Left ventricle myocardium inferior (tissue), 1 donor: ENCODE results near the gene COQ8A. TPM values are rescaled to one million over a fixed set of nuclear protein-coding genes. Genes with fewer than 3 reads are reported as not detected.

Source experiments
- DNase-seq: peaks from one replicate; pipeline ENCODE4 v3.0.0-alpha.2; 2020
- H3K27ac ChIP-seq: fragments of 200-600 bp; replicated peaks from 2 replicates; pipeline ENCODE4 v1.8.0; 2021
- H3K27me3 ChIP-seq: fragments of 200-600 bp; 2 replicates; pipeline ENCODE4 v1.8.0; 2021; ENCODE audit warnings: low read depth
- H3K36me3 ChIP-seq: fragments of 200-600 bp; 2 replicates; pipeline ENCODE4 v1.8.0; 2021
- H3K4me1 ChIP-seq: fragments of 200-600 bp; 2 replicates; pipeline ENCODE4 v1.8.0; 2021
- H3K4me3 ChIP-seq: fragments of 200-600 bp; 2 replicates; pipeline ENCODE4 v1.8.0; 2021; ENCODE audit warnings: mild to moderate bottlenecking, moderate library complexity
- H3K9me3 ChIP-seq: fragments of 200-600 bp; replicated peaks from 2 replicates; pipeline ENCODE4 v1.8.0; 2021
- CTCF ChIP-seq: fragments of 200-600 bp; IDR thresholded peaks from 2 replicates; pipeline ENCODE4 v1.8.0; 2021; ENCODE audit warnings: antibody characterized with exemption, mild to moderate bottlenecking, borderline replicate concordance
- intact Hi-C: fragments of 100-400 bp; cut with micrococcal nuclease; formaldehyde crosslinking; loops from one replicate; pipeline ENCODE4 v1.11.0; 2022
- total RNA-seq: library from RNA; stranded (reverse); fragmentation: NEBNext Ultra II Directional; extraction: Animal tissue kit (Norgen Biotek cat#: 25700); gene quantifications from one replicate; pipeline ENCODE4 v1.2.1, GENCODE V29; 2021
- donor health status: DM: no; HTN: yes; CAD: no; lungs with severe emphysema.

The COQ8A gene
- total RNA-seq, 1 donor from 2014 or later = 357 TPM

- no peak for DNase-seq
- intact Hi-C loops = no loop called here
- no peak for TF ChIP-seq CTCF
- Histone ChIP-seq H3K36me3 (peaks cover 21% of the 10 kb centered on the region), H3K27ac (peak overlapping the region; percentile 23), H3K9me3 (no peaks in the 10 kb centered on the region), H3K27me3 (no peaks in the 10 kb centered on the region), H3K4me1 (peaks cover 13% of the 10 kb centered on the region), H3K4me3 (no peak overlapping the region)
These were observed 36.0 kb upstream of the COQ8A start for GRCh38 chr1:226903819-226904716.

GRCh38 chr1:226904772-226905171 lies 35.3 kb upstream of the COQ8A start:
- H3K4me1 ChIP-seq = peaks cover 13% of the 10 kb centered on the region
- H3K4me3 ChIP-seq = no peak overlapping the region
- peak overlapping the region; percentile 23 for H3K27ac ChIP-seq
- H3K9me3 ChIP-seq = no peaks in the 10 kb centered on the region
- H3K27me3 ChIP-seq = no peaks in the 10 kb centered on the region
- TF ChIP-seq CTCF = no peak
- H3K36me3 ChIP-seq = peaks cover 14% of the 10 kb centered on the region
- no peak for DNase-seq
- intact Hi-C loops = no loop called here

- H3K27ac ChIP-seq = no peak overlapping the region
- no peaks in the 10 kb centered on the region for H3K9me3 ChIP-seq
- H3K27me3 ChIP-seq = no peaks in the 10 kb centered on the region
- H3K36me3 ChIP-seq = peaks cover 5% of the 10 kb centered on the region
- DNase-seq = no peak
- no peak overlapping the region for H3K4me3 ChIP-seq
- H3K4me1 ChIP-seq = peaks cover 13% of the 10 kb centered on the region
- intact Hi-C loops = no loop called here
- no peak for TF ChIP-seq CTCF
These were observed 31.7 kb upstream of the COQ8A start for GRCh38 chr1:226908419-226908818.

GRCh38 chr1:226908913-226909312 lies 31.2 kb upstream of the COQ8A start:
- Histone ChIP-seq H3K27me3 (no peaks in the 10 kb centered on the region), H3K36me3 (peaks cover 5% of the 10 kb centered on the region), H3K27ac (no peak overlapping the region), H3K9me3 (no peaks in the 10 kb centered on the region), H3K4me1 (peaks cover 11% of the 10 kb centered on the region), H3K4me3 (no peak overlapping the region)
- no peak for DNase-seq
- intact Hi-C loops = no loop called here
- no peak for TF ChIP-seq CTCF

GRCh38 chr1:226912587-226913176 lies 27.4 kb upstream of the COQ8A start:
- intact Hi-C loops = no loop called here
- no peaks in the 10 kb centered on the region for H3K9me3 ChIP-seq
- peak; percentile 80 for TF ChIP-seq CTCF
- H3K27ac ChIP-seq = peak overlapping the region; percentile 57
- DNase-seq = peak; percentile 60
- H3K27me3 ChIP-seq = no peaks in the 10 kb centered on the region
- no peak overlapping the region for H3K4me3 ChIP-seq
- H3K4me1 ChIP-seq = peaks cover 17% of the 10 kb centered on the region
- peaks cover 8% of the 10 kb centered on the region for H3K36me3 ChIP-seq
